ENCODE results near the gene MRPL55. TPM values are rescaled to one million over a fixed set of nuclear protein-coding genes. Genes with fewer than 3 reads are reported as not detected.
A peak's percentile ranks its signal among the peaks of the same experiment; 100 is the strongest.

The MRPL55 gene
- total RNA-seq, 1 experiment from 2014 or later = 343 TPM

- ChIA-PET CTCF (interaction anchor here (1.0 to 1.4 kb wide), 2 partner anchors 20 to 111 kb away, joined by 3 to 10 read pairs; no protein-coding TSS in a partner anchor), POLR2A (ENCODE audit: unreplicated experiment) (interaction anchor here (0.8 kb wide), 1 partner anchor 323 kb away, joined by 3 read pairs; no protein-coding TSS in a partner anchor)
- Histone ChIP-seq H4K20me1 (ENCODE audit: low read length) (no peaks in the 10 kb centered on the region), H2AFZ (ENCODE audit: low read length) (peak overlapping the region; percentile 96), H3K4me2 (ENCODE audit: low read length) (peak overlapping the region; percentile 86), H3K9me2 (replicated peaks; ENCODE audit: low read length) (no peaks in the 10 kb centered on the region), H3K9ac (ENCODE audit: low read length) (no peak overlapping the region), H3K79me2 (ENCODE audit: low read length) (peaks cover 24% of the 10 kb centered on the region), H3K36me3 (ENCODE audit: low read depth, low read length) (peaks cover 17% of the 10 kb centered on the region; the same call in 1 of the 2 replicates), H3K27ac (ENCODE audit: low read length) (no peak overlapping the region), H3K4me3 (ENCODE audit: low read length) (no peak overlapping the region), H3K4me1 (ENCODE audit: insufficient read depth, low read length) (peaks cover 17% of the 10 kb centered on the region), H3K9me3 (ENCODE audit: low read length) (no peaks in the 10 kb centered on the region), H3F3A (ENCODE audit: low read length, unreplicated experiment) (no peaks in the 10 kb centered on the region), H3K27me3 (ENCODE audit: low read length) (no peaks in the 10 kb centered on the region)
- no peak for DNase-seq
- ATAC-seq = no peak
- TF ChIP-seq CTCF (conservative IDR thresholded peaks at IDR 0.05; ENCODE audit: low read depth, low read length) (no peak), EZH2 (IDR thresholded peaks at IDR 0.05; ENCODE audit: low read length, unreplicated experiment) (no peak), EZH2phosphoT487 (IDR thresholded peaks at IDR 0.05; ENCODE audit: borderline replicate concordance, low read length) (no peak)
- intact Hi-C loops (cut with micrococcal nuclease) = no loop called here
- no TSS peak for BruUV-seq (replicated peaks)
Observed at GRCh38 chr1:228110556-228110955, 1.5 kb upstream of the MRPL55 start.

GRCh38 chr1:228109962-228110488 is 926 bp upstream of the MRPL55 start:
- ChIA-PET POLR2A (ENCODE audit: unreplicated experiment) (interaction anchor here (0.8 kb wide), 1 partner anchor 322 kb away, joined by 3 read pairs; no protein-coding TSS in a partner anchor), CTCF (interaction anchor here (1.0 to 1.4 kb wide), 2 partner anchors 21 to 110 kb away, joined by 3 to 10 read pairs; no protein-coding TSS in a partner anchor)
- Histone ChIP-seq H3K4me1 (ENCODE audit: insufficient read depth, low read length) (peaks cover 17% of the 10 kb centered on the region), H3K9ac (ENCODE audit: low read length) (peak overlapping the region; percentile 91), H3K4me3 (ENCODE audit: low read length) (peak overlapping the region; percentile 87), H3K9me3 (ENCODE audit: low read length) (no peaks in the 10 kb centered on the region), H3K4me2 (ENCODE audit: low read length) (peak overlapping the region; percentile 86), H2AFZ (ENCODE audit: low read length) (peak overlapping the region; percentile 96), H4K20me1 (ENCODE audit: low read length) (no peaks in the 10 kb centered on the region), H3F3A (ENCODE audit: low read length, unreplicated experiment) (no peaks in the 10 kb centered on the region), H3K27ac (ENCODE audit: low read length) (no peak overlapping the region), H3K79me2 (ENCODE audit: low read length) (peaks cover 24% of the 10 kb centered on the region), H3K9me2 (replicated peaks; ENCODE audit: low read length) (no peaks in the 10 kb centered on the region), H3K36me3 (ENCODE audit: low read depth, low read length) (peaks cover 17% of the 10 kb centered on the region; the same call in 1 of the 2 replicates), H3K27me3 (ENCODE audit: low read length) (no peaks in the 10 kb centered on the region)
- BruUV-seq (replicated peaks) = TSS peak; percentile 35
- DNase-seq = peak; percentile 30
- ATAC-seq = peak; percentile 2
- intact Hi-C loops (cut with micrococcal nuclease) = loop anchor here (1.0 to 10.0 kb wide), 3 partner anchors 30 to 545 kb away; partner anchors contain the start of genes GUK1 and ZNF678
- TF ChIP-seq EZH2phosphoT487 (IDR thresholded peaks at IDR 0.05; ENCODE audit: borderline replicate concordance, low read length) (no peak), CTCF (conservative IDR thresholded peaks at IDR 0.05; ENCODE audit: low read depth, low read length) (no peak), EZH2 (IDR thresholded peaks at IDR 0.05; ENCODE audit: low read length, unreplicated experiment) (no peak)

- intact Hi-C loops (cut with micrococcal nuclease) = loop anchor here (1.0 to 10.0 kb wide), 3 partner anchors 32 to 544 kb away; partner anchors contain the start of genes GUK1 and ZNF678
- DNase-seq = no peak
- CTCF ChIA-PET = no interaction called here
Observed at GRCh38 chr1:228108742-228109072, 392 bp downstream of the MRPL55 start.

More at GRCh38 chr1:228108742-228109072, 392 bp downstream of the MRPL55 start:
- H3K79me2 ChIP-seq (ENCODE audit: low read length) = peaks cover 28% of the 10 kb centered on the region
- POLR2A ChIA-PET (ENCODE audit: unreplicated experiment) = no interaction called here
- H3K4me3 ChIP-seq (ENCODE audit: low read length) = peak overlapping the region; percentile 87
- H3K27ac ChIP-seq (ENCODE audit: low read length) = peak overlapping the region; percentile 31
- peak overlapping the region; percentile 86 for H3K4me2 ChIP-seq (ENCODE audit: low read length)
- no peaks in the 10 kb centered on the region for H3K9me3 ChIP-seq (ENCODE audit: low read length)
- no peaks in the 10 kb centered on the region for H3K27me3 ChIP-seq (ENCODE audit: low read length)
- H3K4me1 ChIP-seq (ENCODE audit: insufficient read depth, low read length) = peaks cover 25% of the 10 kb centered on the region
- TSS peak; percentile 72 for BruUV-seq (replicated peaks)
- H2AFZ ChIP-seq (ENCODE audit: low read length) = peak overlapping the region; percentile 96
- H4K20me1 ChIP-seq (ENCODE audit: low read length) = no peaks in the 10 kb centered on the region
- no peak for TF ChIP-seq EZH2phosphoT487 (IDR thresholded peaks at IDR 0.05; ENCODE audit: borderline replicate concordance, low read length)
- H3K9me2 ChIP-seq (replicated peaks; ENCODE audit: low read length) = no peaks in the 10 kb centered on the region
- no peaks in the 10 kb centered on the region for H3F3A ChIP-seq (ENCODE audit: low read length, unreplicated experiment)
- peaks cover 17% of the 10 kb centered on the region; the same call in 1 of the 2 replicates for H3K36me3 ChIP-seq (ENCODE audit: low read depth, low read length)
- peak overlapping the region; percentile 91 for H3K9ac ChIP-seq (ENCODE audit: low read length)
- ATAC-seq = peak; percentile 5
